Measurements from ENCODE around the gene CDH4. TPM values are rescaled to one million over a fixed set of nuclear protein-coding genes. Genes with fewer than 3 reads are reported as not detected.

Gene CDH4
- total and polyA plus RNA-seq, 2 donors (not counting 1 experiment from before 2014, with no cell fraction given): not detected

- DNase-seq: no peak
- CTCF ChIA-PET: no interaction called here
Observed at GRCh38 chr20:61340157-61340556, 88.1 kb downstream of the CDH4 start.

GRCh38 chr20:61341605-61342004 is 89.5 kb downstream of the CDH4 start:
- H3K27ac ChIP-seq (ENCODE audit: low read length in 2 of 2): no peak overlapping the region
- H2AFZ ChIP-seq (ENCODE audit: insufficient read depth, low read depth, low read length, poor library complexity, severe bottlenecking): no peak overlapping the region
- H3K27me3 ChIP-seq (replicated peaks in 1 of 4; ENCODE audit: control extremely low read depth in 1 of 4, control insufficient read depth in 3 of 4, insufficient read depth in 4 of 4, low read length in 3 of 4): no peaks in the 10 kb centered on the region
- peaks cover 0 to 21% (median 0%) of the 10 kb centered on the region in 3 donors for H3K9me3 ChIP-seq (ENCODE audit: control extremely low read depth in 1 of 3, control insufficient read depth in 2 of 3, insufficient read depth in 1 of 3, low read length in 2 of 3)
- no peaks in the 10 kb centered on the region for H3K79me2 ChIP-seq (ENCODE audit: control insufficient read depth, insufficient read depth, low read length)
- H3K4me3 ChIP-seq (ENCODE audit: control extremely low read depth in 1 of 5, extremely low read depth in 1 of 5, insufficient read depth in 1 of 5, low read depth in 2 of 5, low read length in 4 of 5): no peak overlapping the region
- no peaks in the 10 kb centered on the region for H3K4me1 ChIP-seq (ENCODE audit: control insufficient read depth in 2 of 2, insufficient read depth in 2 of 2, low read length in 2 of 2)
- ChIA-PET CTCF (no interaction called here), POLR2A (no interaction called here)
- H3K27ac Mint-ChIP-seq: no peak overlapping the region
- H4K20me1 ChIP-seq (ENCODE audit: control insufficient read depth, insufficient read depth, low read length, poor library complexity, severe bottlenecking): no peaks in the 10 kb centered on the region
- DNase-seq (no peak), ATAC-seq (ENCODE audit: low read depth) (no peak)
- H3K27me3 Mint-ChIP-seq: no peaks in the 10 kb centered on the region
- H3K36me3 ChIP-seq (replicated peaks in 1 of 2; ENCODE audit: control extremely low read depth in 1 of 2, control insufficient read depth in 1 of 2, extremely low read depth in 1 of 2, insufficient read depth in 2 of 2, low read length in 1 of 2): no peaks in the 10 kb centered on the region
- H3K9ac ChIP-seq (ENCODE audit: low read length): no peak overlapping the region
- 100% methylated on average over 5 of the region's 5 CpGs for WGBS (ENCODE audit: insufficient coverage)
- H3K9me3 Mint-ChIP-seq (ENCODE audit: insufficient read depth): peaks cover 6% of the 10 kb centered on the region
- no peak for TF ChIP-seq CTCF (IDR thresholded peaks at IDR 0.05)
- TF ChIP-seq EZH2 (IDR thresholded peaks at IDR 0.05; ENCODE audit: borderline replicate concordance, insufficient read depth, low read depth, low read length, poor library complexity, severe bottlenecking): no peak
- H3K4me1 Mint-ChIP-seq: no peaks in the 10 kb centered on the region
- intact Hi-C loops (cut with micrococcal nuclease): no loop called here
- no peak overlapping the region for H3K4me2 ChIP-seq (replicated peaks; ENCODE audit: low read depth, low read length, poor library complexity, severe bottlenecking)
- no peak overlapping the region for H3K4me3 Mint-ChIP-seq

More at GRCh38 chr20:61340157-61340556, 88.1 kb downstream of the CDH4 start:
- Mint-ChIP-seq H3K4me1 (no peaks in the 10 kb centered on the region), H3K9me3 (ENCODE audit: insufficient read depth) (peaks cover 6% of the 10 kb centered on the region), H3K27ac (no peak overlapping the region), H3K4me3 (no peak overlapping the region), H3K27me3 (no peaks in the 10 kb centered on the region)
- 83% methylated on average over 5 of the region's 5 CpGs for WGBS (ENCODE audit: insufficient coverage)
- H3K27ac ChIP-seq (ENCODE audit: low read length in 2 of 2): no peak overlapping the region
- no peak for TF ChIP-seq EZH2 (IDR thresholded peaks at IDR 0.05; ENCODE audit: borderline replicate concordance, insufficient read depth, low read depth, low read length, poor library complexity, severe bottlenecking)
- TF ChIP-seq CTCF (IDR thresholded peaks at IDR 0.05): no peak
- no peaks in the 10 kb centered on the region for H4K20me1 ChIP-seq (ENCODE audit: control insufficient read depth, insufficient read depth, low read length, poor library complexity, severe bottlenecking)
- H3K36me3 ChIP-seq (replicated peaks in 1 of 2; ENCODE audit: control extremely low read depth in 1 of 2, control insufficient read depth in 1 of 2, extremely low read depth in 1 of 2, insufficient read depth in 2 of 2, low read length in 1 of 2): no peaks in the 10 kb centered on the region
- no peaks in the 10 kb centered on the region for H3K79me2 ChIP-seq (ENCODE audit: control insufficient read depth, insufficient read depth, low read length)
- H3K9ac ChIP-seq (ENCODE audit: low read length): no peak overlapping the region
- no peak overlapping the region for H3K4me2 ChIP-seq (replicated peaks; ENCODE audit: low read depth, low read length, poor library complexity, severe bottlenecking)
- POLR2A ChIA-PET: no interaction called here
- no peak overlapping the region for H2AFZ ChIP-seq (ENCODE audit: insufficient read depth, low read depth, low read length, poor library complexity, severe bottlenecking)
- no peak for ATAC-seq (ENCODE audit: low read depth)
- intact Hi-C loops (cut with micrococcal nuclease): no loop called here
- H3K4me1 ChIP-seq (ENCODE audit: control insufficient read depth in 2 of 2, insufficient read depth in 2 of 2, low read length in 2 of 2): no peaks in the 10 kb centered on the region
- H3K9me3 ChIP-seq (ENCODE audit: control extremely low read depth in 1 of 3, control insufficient read depth in 2 of 3, insufficient read depth in 1 of 3, low read length in 2 of 3): peaks cover 0 to 15% (median 0%) of the 10 kb centered on the region in 3 donors
- H3K4me3 ChIP-seq (ENCODE audit: control extremely low read depth in 1 of 5, extremely low read depth in 1 of 5, insufficient read depth in 1 of 5, low read depth in 2 of 5, low read length in 4 of 5): no peak overlapping the region
- H3K27me3 ChIP-seq (replicated peaks in 1 of 4; ENCODE audit: control extremely low read depth in 1 of 4, control insufficient read depth in 3 of 4, insufficient read depth in 4 of 4, low read length in 3 of 4): no peaks in the 10 kb centered on the region

Data from B cell (primary cell).